Middle frontal gyrus (tissue), 1 donor: ENCODE results near the gene CTSH.

Source experiments
- DNase-seq: peaks from one replicate; pipeline ENCODE4 v3.0.0-alpha.2; 2015; ENCODE audit warnings: low spot score; ENCODE audit errors: extremely low spot score

CTSH gene

GRCh38 chr15:78944669-78945407 is at the start of gene CTSH:
Gene CTSH (minus strand): TSS chr15:78945046. CDS start chr15:78944981, 65 bp downstream.
- DNase-seq = peak; percentile 53

- no peak for DNase-seq
These were observed 49.2 kb upstream of the CTSH start for GRCh38 chr15:78993931-78994530.

DNA sequence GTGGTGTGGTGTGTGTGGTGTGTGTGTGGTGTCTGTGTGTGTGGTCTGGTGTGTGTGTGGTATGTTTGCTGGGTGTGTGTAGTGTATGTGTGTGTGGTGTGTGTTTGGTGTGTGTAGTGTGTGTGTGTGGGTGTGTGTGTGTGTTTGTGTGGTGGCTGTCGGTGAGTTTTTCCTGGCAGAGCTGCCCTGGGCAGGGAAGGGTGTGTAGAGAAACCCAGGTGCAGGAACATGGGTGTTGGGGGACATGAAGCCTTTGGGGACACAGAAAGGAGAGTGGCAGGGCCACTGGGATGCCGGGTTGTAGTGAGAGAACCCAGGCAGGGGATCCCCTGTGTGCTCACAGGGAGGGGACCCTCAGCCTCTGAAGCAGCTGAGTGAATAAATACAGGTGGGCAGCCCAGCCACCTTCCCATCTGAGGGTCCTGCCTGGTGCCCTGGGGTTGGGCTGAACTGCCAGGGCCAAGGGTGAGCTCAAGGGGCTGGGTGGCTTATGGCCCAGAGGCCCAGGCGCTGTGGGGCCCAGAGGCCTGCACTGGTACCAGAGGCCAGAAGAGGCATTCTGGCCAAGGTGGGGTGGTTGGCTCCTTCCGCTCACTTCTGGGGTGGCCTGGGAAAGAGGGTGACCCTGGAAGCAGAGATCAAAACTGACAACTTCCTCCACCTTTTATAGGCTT is 48.5 kb upstream of the CTSH start:
- no peak for DNase-seq

GRCh38 chr15:78992416-78993256 is 47.8 kb upstream of the CTSH start:
- no peak for DNase-seq

DNA sequence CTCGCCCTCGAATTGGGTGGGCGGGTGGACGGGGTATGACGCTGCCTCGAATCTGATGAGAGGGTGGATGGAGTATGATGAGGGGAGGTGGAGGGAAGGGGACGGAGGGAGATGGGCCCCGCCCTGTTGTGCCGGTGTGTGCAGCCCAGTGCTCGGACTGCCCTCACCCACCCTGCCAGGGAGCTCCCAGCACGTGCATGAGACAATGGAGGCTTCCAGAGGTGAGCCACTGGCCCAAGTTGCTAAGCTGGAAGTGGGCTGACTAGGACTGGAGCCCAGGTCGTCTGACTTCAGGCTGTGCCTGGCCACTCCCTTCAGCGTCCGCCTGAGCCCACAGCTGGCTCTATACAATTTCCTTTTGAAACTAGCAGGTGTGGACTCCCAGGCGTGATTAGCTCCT is 47.0 kb upstream of the CTSH start:
- DNase-seq = no peak

DNA sequence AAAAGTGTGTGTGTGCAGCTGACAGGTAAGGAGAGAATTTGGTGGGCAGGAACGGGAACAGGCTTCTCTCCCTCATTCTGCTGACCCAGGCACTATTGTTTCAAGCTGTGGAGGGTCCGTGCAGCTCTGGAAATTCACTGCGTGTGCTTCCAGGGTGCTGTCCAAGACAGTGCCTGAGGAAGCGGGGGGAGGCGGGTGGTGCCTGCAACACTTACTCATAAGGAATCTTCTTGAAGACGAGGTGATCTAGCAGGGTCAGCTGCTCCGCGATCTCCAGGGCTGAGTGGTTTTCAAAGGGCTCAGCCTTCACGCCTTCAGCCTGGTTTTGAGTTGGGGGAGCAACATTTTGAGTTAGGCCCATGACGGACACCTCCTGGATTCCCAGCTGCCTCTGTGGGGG is 46.6 kb upstream of the CTSH start:
- no peak for DNase-seq

DNA sequence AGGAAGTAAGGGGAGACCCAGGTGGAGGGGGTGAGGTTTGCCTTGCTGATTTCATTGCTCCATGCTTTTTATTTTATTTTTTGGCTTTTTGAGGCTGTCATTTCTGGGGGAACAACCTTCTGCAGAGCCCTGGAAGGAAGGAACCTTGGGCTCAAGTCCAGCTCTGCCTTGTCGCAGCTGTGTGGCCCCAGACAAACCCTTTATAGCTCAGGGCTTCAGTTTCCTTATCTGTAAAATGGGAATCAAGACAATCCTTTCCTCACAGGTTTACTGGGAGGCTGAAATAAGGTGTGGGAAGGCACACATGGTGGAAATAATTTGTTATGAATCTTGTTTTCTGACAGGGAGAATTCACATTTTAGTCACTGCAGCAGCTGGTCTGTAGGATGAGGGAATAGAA is 45.4 kb upstream of the CTSH start:
- no peak for DNase-seq

GRCh38 chr15:78989701-78990240 is 44.9 kb upstream of the CTSH start:
- DNase-seq = no peak

GRCh38 chr15:78988361-78988911 is 43.6 kb upstream of the CTSH start:
- DNase-seq = no peak

DNA sequence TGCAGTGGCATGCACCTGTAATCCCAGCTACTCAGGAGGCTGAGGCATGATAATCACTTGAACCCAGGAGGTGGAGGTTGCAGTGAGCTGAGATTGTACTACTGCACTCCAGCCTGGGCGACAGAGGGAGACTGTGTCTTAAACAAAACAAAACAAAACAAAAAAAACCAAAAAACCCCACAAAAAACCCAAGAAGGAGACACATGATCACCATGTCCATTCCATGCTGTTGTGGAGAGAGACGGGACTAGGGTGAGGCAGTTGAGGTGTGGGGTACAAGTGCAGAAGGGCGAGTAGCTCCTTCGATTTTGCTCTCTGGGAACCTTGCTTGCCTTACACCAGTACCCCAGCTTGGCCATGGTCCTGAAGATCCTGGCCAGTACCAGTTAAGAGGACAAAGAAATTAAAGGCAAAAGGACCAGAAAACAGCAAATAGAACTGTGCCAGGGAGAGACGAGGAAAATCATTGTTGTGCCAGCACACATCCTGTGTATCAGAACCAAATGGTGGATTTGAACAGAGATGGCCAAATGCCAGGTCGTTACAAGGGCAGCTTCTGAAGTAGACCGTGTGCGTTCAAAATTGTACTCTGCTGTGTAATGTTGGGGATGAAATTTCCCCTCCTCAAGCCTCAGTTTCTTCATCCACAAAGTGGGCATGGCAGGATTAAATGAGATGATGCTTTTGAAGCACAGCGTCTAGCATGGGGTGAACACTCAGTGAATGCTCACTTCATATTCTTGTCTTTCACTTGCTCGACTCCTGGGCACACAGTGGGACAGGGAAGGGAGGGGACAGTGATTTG is 42.9 kb upstream of the CTSH start:
- DNase-seq = no peak

DNA sequence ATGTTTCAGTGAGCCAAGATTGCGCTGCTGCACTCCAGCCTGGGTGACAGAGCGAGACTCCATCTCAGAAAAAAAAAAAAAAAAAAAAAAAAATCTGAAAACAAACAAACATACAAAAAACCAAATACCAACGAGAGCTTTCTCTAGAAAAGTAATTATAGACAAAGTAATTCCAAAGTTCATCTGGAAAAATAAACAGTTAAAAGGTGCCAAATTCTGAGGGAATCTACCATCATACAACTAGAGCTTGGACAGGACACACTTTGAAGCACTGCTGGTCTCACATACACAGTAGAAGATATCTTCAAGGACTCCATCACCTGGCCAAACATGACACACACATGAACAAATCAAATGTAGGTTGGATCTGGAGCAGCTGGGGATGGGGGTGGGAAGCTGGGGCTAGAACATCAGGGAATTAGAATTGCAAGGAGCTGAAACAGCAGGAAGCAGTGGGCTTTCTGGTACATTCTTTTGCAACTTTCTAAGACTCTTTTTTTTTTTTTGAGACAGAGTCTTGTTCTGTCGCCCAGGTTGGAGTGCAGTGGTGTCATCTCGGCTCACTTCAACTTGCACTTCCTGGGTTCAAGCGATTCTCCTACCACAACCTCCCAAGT is 41.1 kb upstream of the CTSH start:
- DNase-seq = no peak

- DNase-seq = no peak
These were observed 39.2 kb upstream of the CTSH start for GRCh38 chr15:78984041-78984440.

GRCh38 chr15:78983146-78983918 is 38.5 kb upstream of the CTSH start:
- no peak for DNase-seq

- no peak for DNase-seq
These were observed 37.9 kb upstream of the CTSH start for GRCh38 chr15:78982736-78983135.

DNA sequence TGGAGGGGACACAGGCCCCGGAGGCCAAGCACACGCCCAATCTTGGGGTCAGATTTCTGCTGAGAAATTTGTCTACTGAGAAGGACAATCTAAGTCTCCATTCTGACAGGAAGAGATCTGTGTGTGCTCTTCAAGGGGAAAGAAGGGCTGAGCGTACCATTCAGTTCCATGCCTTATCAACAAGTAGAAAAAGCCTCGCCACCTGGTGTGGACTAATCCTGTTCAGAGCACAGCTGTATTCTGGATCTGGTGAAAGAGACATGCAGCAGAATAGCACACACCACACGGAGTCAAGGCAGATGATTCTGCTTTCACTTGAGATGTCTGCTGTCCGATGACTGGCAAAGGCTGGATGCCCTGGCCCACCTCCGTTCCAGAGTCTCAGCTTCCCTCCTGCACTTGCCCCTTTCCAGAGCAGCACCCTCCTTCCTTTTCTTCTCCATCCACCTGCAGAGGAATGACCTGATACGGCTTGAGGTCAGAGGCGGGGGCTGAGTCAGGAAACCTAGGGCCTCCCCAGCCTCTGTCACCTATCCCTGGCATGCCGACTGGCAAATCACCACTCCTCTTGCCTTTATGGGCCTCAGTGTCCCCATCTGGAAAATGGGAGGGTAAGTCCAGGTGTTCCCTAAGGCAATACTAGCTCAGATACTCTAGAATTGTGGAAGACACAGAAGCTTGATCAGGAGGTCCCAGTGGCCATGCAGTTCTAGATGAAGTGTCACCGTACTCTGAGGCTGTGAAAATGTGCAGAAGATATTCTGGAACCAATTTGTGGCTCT is 36.9 kb upstream of the CTSH start:
- no peak for DNase-seq

GRCh38 chr15:78979456-78980320 is 34.8 kb upstream of the CTSH start:
- peak; percentile 35 for DNase-seq

DNA sequence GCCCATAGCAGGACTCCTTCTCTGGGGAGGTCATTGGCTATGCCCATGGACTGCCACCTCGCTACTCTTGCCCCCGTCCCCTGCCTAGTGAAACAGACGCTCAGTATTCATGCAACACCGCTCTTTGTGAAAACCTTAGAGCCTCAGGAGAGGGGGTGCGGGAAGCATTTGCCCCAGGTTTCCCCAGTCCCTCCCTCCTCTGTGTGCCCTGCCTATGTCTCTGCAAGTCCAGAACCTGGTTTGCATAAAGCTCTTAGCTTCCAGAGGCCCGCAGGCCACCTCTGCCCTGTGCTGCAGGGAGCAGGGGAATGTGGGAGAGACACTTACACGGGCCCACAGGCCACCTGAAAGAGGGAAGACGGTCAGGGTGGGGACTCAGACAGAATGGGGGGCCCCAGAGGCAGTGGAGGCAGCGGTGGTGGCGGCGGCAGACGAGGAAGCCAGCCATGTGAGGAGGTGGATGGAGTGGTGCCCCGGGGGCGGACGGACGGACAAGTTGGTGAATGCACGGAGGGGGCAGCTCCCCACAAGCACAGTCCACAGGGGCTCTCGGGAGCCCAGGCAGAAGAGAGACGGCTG is 33.8 kb upstream of the CTSH start:
- DNase-seq = no peak
